ENCODE results near the gene SDCCAG8.

SDCCAG8 gene

GRCh38 chr1:243281672-243282071, 25.8 kb downstream of the SDCCAG8 start:
- no peak for DNase-seq (ENCODE audit: low spot score)

DNA sequence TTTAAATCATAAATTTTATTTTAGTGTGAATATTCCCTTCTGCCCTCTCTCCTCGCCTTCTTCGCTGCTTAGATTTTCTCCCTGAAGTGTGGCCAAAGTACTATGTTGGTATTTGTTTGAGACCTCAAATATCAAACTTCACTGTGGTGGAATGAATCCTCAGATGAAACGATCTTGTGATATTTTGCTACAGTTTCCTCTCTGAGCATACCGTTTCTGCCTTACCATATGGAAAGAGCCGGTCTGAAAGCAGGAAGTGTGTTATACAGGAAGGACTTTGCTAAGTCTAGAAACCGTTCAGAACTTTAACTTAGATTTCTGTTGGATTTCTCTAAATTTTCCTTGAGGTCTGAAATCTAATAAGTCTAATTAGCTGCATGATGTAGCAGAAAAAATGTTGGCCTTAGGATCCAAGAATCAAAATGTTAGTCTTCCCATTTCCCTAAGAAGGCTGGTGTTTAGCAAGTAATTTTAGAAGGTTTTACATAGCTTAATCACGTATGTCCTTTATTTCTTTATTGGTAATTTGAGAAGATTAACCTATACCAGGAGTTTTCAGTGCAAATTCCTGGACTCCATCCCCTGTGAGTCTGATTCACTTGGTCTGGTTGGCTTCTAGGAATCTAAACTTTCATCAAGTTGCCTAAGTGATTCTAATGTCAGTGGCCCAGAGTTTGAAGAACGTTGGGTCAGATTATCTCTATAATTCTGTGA, 30.7 kb downstream of the SDCCAG8 start:
- DNase-seq (ENCODE audit: low spot score) = no peak

DNA sequence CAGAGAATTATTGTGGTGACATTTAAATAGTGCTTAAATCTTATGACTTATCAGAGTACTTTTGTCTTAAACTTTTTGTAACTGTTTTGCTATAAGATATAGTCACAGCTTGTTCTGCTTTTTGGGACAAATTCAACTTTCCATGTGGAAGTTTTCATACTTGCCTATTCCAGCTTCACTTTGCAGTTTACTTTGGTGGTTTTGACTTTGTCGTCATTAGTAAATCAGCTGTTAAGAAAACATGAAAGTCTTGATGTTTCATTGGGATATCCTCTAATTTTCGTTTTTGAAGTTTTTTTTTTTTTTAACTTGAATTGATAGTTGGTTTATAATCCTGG, 31.3 kb downstream of the SDCCAG8 start:
- DNase-seq (ENCODE audit: low spot score) = no peak

DNA sequence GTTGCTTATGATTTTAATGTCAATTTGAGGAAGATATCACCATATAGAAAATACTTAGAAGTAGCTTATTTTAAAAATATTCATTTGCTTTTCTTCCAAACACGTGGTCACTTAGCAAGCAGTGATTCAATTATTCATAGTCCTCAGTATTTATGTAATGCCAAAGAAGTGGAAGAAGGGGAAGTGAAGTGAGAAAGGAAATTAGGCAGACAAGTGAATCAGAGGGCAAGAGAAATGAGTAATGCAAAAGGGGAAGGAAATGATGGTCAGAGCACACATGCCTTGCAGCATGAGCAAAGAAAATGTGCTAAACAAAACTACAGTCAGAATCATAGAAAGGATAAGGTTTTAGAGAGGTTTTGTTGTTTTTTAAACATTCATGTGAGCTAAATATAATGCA, 31.8 kb downstream of the SDCCAG8 start:
- DNase-seq (ENCODE audit: low spot score) = no peak

- no peak for DNase-seq (ENCODE audit: low spot score)
Observed at GRCh38 chr1:243288062-243288461, 32.2 kb downstream of the SDCCAG8 start.

DNA sequence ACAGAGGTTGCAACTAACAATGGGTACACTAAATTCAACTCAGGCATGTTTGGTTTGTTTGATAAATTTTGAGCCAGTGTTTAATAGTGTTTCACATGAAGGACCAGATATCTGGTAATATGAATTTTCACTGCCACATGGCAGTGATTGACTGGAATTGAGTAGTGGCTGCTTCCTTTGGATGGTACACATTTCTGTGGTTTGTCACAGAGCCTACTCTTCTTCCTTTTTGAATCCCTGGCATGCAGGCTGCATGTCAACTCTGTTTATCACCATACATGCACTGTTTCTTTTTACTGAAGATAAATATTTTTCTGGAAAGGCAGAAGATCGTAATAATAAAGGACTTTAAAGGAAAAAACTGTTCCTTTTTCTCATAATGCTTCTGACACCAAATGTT, 35.5 kb downstream of the SDCCAG8 start:
- no peak for DNase-seq (ENCODE audit: low spot score)

DNA sequence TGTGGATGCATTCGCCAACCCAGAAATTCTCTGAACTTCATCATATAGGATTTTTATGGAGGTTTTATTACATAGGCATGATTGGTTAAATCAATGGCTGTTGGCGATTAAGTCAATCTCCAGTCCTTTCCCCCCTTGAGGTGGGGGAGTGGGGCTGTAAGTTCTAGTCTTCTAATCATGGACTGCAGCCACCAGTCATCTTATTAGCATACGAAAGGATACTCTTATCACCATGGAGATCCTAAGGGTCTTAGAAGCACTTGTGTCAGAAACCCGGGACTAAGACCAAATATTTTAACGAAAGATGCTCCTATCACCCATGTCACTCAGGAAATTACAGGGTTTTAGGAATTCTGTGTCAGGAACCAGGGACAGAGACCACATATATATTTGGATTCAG, 36.3 kb downstream of the SDCCAG8 start:
- no peak for DNase-seq (ENCODE audit: low spot score)

GRCh38 chr1:243293941-243294722, 38.3 kb downstream of the SDCCAG8 start:
- DNase-seq (ENCODE audit: low spot score) = no peak

- DNase-seq (ENCODE audit: low spot score) = no peak
Observed at GRCh38 chr1:243294723-243295121, 38.9 kb downstream of the SDCCAG8 start.

- no peak for DNase-seq (ENCODE audit: low spot score)
Observed at GRCh38 chr1:243299069-243299468, 43.2 kb downstream of the SDCCAG8 start.

GRCh38 chr1:243301059-243301458, 45.2 kb downstream of the SDCCAG8 start:
- no peak for DNase-seq (ENCODE audit: low spot score)

GRCh38 chr1:243311809-243312208, 56.0 kb downstream of the SDCCAG8 start:
- DNase-seq (ENCODE audit: low spot score) = no peak

GRCh38 chr1:243312952-243313634, 57.3 kb downstream of the SDCCAG8 start:
- DNase-seq (ENCODE audit: low spot score) = no peak

DNA sequence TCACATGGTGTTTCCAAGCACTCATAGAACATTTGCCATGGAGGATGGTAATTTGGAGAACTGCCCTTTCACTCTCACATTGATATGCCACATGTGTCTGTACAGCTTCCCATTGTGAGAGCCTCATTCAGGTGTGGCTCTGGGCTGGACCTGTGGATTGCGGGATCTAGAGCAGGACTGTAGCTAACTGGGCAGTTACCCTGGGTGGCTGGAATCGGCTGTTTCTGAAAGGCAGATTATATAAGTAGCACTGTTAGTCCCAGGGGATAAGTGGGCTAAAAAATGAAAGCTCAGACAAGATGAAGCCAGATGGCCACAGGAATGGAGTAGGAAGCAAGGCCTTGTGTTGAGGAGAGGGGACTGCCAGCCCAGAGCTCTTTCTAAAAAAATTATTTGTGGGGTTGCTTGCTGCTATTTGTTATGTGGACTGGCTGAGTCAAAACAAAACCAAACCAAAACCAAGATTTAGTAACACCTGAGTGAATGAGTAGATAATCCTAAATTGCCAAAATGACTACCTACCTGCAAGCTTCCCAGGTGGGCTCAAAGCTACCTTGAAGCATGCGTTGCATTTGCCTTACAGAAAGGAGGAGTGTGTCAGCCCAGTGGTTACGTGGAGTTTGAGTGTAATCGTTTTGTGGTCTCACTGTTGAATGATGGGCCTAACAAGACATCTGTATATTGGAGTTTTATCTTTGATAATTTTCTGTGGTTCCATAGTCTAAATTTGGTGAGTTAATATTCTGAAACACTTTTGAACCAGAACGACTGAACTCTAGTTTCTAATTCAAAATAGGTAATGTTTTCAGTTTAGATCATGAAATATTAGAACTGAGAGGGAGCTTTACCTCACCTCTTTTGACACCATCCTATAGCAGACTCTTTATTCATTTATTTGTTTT, 58.0 kb downstream of the SDCCAG8 start:
- DNase-seq (ENCODE audit: low spot score) = no peak

GRCh38 chr1:243315455-243315854, 59.6 kb downstream of the SDCCAG8 start:
- no peak for DNase-seq (ENCODE audit: low spot score)

DNA sequence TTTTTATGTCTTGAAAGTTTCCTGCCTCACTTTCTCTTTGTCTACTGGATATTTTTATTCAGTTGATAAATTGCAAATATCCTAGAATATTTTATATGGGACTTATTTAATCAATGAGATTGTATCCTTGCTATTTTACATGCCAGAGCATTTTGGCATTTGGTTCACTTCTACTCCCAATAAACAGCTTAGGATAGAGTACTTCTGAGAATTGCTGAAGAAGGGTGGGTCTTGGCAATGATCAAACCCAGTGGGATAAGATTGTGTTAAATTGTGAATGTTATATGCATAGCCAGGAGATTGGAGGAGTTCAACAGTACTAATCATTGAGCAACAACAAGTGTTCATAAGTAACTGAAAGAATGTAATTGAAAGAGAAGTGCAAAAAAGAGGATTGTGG, 60.1 kb downstream of the SDCCAG8 start:
- DNase-seq (ENCODE audit: low spot score) = no peak

DNA sequence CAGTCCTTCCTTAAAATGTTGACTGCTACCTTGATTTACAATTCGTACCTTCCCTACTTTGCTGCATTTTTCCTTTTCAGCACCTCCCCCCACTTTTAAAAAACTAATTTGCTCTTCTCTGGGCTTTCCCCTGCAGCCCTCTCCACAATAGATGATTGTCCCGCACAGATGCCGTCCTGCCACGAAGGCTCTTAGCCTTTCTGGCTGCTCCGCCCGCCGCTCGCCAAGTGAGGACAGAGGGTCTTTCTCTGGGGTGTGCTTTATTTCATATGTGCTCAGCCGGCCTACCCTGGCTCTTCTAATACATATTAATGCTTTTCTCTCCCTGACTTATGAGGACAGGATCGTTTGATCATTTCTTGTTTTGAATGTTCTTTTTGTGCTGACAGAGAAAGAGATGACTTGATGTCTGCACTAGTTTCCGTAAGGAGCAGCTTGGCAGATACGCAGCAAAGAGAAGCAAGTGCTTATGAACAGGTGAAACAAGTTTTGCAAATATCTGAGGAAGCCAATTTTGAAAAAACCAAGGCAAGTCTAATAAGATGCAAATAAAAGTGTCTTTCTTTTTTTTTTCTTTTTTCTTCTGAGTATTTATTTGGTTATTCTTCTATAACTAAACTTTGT, 60.6 kb downstream of the SDCCAG8 start:
- DNase-seq (ENCODE audit: low spot score) = no peak

- DNase-seq (ENCODE audit: low spot score) = no peak
Observed at GRCh38 chr1:243320224-243320623, 64.4 kb downstream of the SDCCAG8 start.

- DNase-seq (ENCODE audit: low spot score) = no peak
Observed at GRCh38 chr1:243322326-243322725, 66.5 kb downstream of the SDCCAG8 start.

- no peak for DNase-seq (ENCODE audit: low spot score)
Observed at GRCh38 chr1:243323491-243323890, 67.7 kb downstream of the SDCCAG8 start.

DNA sequence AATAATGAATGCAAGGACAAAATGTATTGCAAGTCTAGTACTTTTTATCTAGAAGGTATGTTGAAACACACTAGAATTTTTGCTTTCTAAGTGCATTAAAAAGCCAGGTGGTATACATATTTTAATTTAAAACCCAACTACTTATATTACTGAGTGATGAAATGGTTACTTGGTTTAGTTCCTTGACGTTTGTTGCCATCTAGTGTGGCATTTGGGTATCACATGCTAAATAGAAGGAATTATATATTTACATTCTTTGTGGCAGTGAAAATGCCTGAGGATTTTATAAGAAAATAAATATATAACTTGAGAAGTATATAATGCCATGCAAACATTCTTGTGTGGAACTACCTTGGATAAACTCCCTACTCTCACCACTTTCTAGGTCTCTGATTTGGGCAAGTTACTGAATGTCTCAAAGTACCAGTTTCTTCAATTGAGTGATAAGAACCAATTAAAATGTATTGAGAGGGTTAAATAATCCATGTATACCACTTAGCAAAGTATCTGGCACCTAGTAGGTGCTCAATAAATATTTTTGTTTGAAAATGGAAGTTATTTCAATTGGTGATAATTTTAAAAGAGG, 69.6 kb downstream of the SDCCAG8 start:
- peak; percentile 47 for DNase-seq (ENCODE audit: low spot score)

All from SW480 (cell line).